Glutamatergic neuron (in vitro differentiated cells): ENCODE measurements around the gene POLR1B. TPM values are rescaled to one million over a fixed set of nuclear protein-coding genes. Genes with fewer than 3 reads are reported as not detected.
"Not testable (repeated sequence)": the region's sequence is repeated elsewhere in the genome, so short reads cannot be mapped to it uniquely, and the experiment has no call there.

Experiments used
- DNase-seq: peaks from one replicate; pipeline ENCODE4 v3.0.0; 2022
- H3K27ac Mint-ChIP-seq: one replicate; pipeline ENCODE4 v1.8.0; 2020; ENCODE audit warnings: mild to moderate bottlenecking, mixed read lengths, inconsistent platforms; ENCODE audit not compliant: unreplicated experiment
- H3K27me3 Mint-ChIP-seq: one replicate; pipeline ENCODE4 v1.8.0; 2020; ENCODE audit warnings: mild to moderate bottlenecking, moderate library complexity, mixed read lengths, inconsistent platforms; ENCODE audit not compliant: unreplicated experiment
- H3K36me3 Mint-ChIP-seq: one replicate; pipeline ENCODE4 v1.8.0; 2020; ENCODE audit warnings: mild to moderate bottlenecking, mixed read lengths, inconsistent platforms; ENCODE audit not compliant: unreplicated experiment
- H3K4me1 Mint-ChIP-seq: one replicate; pipeline ENCODE4 v1.8.0; 2020; ENCODE audit warnings: mild to moderate bottlenecking, low read depth, mixed read lengths, inconsistent platforms; ENCODE audit not compliant: unreplicated experiment
- H3K4me3 Mint-ChIP-seq: one replicate; pipeline ENCODE4 v1.8.0; 2020; ENCODE audit warnings: mild to moderate bottlenecking, mixed read lengths, inconsistent platforms; ENCODE audit not compliant: unreplicated experiment
- H3K9me3 Mint-ChIP-seq: one replicate; pipeline ENCODE4 v1.8.0; 2020; ENCODE audit warnings: mild to moderate bottlenecking, moderate library complexity, mixed read lengths, inconsistent platforms; ENCODE audit not compliant: unreplicated experiment
- total RNA-seq: library from RNA; stranded (reverse); fragmentation: NEBNext Ultra II Directional; extraction: Animal tissue kit (Norgen Biotek cat#: 25700); gene quantifications from one replicate; pipeline ENCODE4 v1.2.1, GENCODE V29; 2021; ENCODE audit not compliant: unreplicated experiment
- TF ChIP-seq, protein P1 (sequence below): fragments of 200-600 bp; sonication (generic); IDR thresholded peaks from one replicate; pipeline ENCODE4 v1.5.0; 2021; ENCODE audit not compliant: partially characterized antibody, unreplicated experiment

Gene POLR1B
- total RNA-seq, 1 donor from 2014 or later: 13.9 TPM

- not testable (repeated sequence) for H3K9me3 Mint-ChIP-seq, H3K4me1 Mint-ChIP-seq, H3K27ac Mint-ChIP-seq
These were observed 41.3 kb upstream of the POLR1B start for GRCh38 chr2:112500850-112501484.

GRCh38 chr2:112509239-112509998, 32.8 kb upstream of the POLR1B start:
- peak overlapping the region; percentile 48 for H3K27ac Mint-ChIP-seq
- not testable (repeated sequence) for H3K9me3 Mint-ChIP-seq, H3K4me1 Mint-ChIP-seq, H3K36me3 Mint-ChIP-seq, H3K27me3 Mint-ChIP-seq, H3K4me3 Mint-ChIP-seq
- peak; percentile 34 for DNase-seq

More at GRCh38 chr2:112500850-112501484, 41.3 kb upstream of the POLR1B start:
- not testable (repeated sequence) for H3K4me3 Mint-ChIP-seq, H3K27me3 Mint-ChIP-seq
- TF ChIP-seq, protein P1, sequence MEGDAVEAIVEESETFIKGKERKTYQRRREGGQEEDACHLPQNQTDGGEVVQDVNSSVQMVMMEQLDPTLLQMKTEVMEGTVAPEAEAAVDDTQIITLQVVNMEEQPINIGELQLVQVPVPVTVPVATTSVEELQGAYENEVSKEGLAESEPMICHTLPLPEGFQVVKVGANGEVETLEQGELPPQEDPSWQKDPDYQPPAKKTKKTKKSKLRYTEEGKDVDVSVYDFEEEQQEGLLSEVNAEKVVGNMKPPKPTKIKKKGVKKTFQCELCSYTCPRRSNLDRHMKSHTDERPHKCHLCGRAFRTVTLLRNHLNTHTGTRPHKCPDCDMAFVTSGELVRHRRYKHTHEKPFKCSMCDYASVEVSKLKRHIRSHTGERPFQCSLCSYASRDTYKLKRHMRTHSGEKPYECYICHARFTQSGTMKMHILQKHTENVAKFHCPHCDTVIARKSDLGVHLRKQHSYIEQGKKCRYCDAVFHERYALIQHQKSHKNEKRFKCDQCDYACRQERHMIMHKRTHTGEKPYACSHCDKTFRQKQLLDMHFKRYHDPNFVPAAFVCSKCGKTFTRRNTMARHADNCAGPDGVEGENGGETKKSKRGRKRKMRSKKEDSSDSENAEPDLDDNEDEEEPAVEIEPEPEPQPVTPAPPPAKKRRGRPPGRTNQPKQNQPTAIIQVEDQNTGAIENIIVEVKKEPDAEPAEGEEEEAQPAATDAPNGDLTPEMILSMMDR: peak; percentile 40
- peaks cover 14% of the 10 kb centered on the region for H3K36me3 Mint-ChIP-seq
- DNase-seq: peak; percentile 55

DNA sequence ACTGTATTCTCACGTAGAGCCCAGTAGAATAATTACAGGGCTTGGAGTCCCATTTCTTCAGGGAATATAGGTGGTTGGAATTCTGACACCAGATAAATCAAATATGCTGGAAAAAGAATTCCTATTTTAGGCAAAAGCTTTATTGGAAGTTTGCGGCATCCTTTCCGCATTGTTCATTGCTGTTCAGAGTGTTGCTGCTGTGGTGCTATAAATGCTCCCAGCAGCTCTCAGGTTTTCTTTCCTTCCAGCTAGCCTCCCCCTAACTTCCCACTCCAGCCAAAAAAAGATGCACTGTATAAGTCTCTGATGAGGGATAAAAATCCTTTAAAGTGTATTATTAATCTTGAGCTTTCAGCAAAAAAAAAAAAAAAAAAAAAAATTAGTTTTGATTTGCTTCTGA, 25.5 kb upstream of the POLR1B start:
- DNase-seq: no peak
- Mint-ChIP-seq H3K27me3 (no peaks in the 10 kb centered on the region), H3K4me1 (no peaks in the 10 kb centered on the region), H3K4me3 (no peak overlapping the region), H3K27ac (no peak overlapping the region), H3K36me3 (peaks cover 7% of the 10 kb centered on the region), H3K9me3 (peaks cover 1% of the 10 kb centered on the region)
- TF ChIP-seq, protein P1: no peak

DNA sequence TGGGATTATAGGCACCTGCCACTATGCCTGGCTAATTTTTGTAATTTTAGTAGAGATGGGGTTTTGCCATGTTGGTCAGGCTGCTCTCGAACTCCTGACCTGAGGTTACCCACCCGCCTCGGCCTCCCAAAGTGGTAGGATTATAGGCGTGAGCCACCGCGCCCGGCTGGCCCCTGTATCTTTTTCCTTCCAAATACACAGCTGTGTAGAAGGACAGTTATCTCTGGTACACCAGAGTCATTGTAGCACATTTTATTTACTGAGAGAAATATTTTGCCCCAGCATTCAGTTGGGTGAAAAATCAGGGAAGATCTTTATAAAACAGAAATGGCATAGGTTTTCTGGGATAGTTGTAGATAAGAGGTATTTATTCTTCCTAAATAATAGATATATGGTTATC, 23.5 kb upstream of the POLR1B start:
- Mint-ChIP-seq H3K36me3 (peaks cover 23% of the 10 kb centered on the region), H3K27me3 (peaks cover 6% of the 10 kb centered on the region), H3K4me1 (no peaks in the 10 kb centered on the region), H3K4me3 (no peak overlapping the region), H3K27ac (no peak overlapping the region), H3K9me3 (peaks cover 5% of the 10 kb centered on the region)
- TF ChIP-seq, protein P1: no peak
- no peak for DNase-seq

DNA sequence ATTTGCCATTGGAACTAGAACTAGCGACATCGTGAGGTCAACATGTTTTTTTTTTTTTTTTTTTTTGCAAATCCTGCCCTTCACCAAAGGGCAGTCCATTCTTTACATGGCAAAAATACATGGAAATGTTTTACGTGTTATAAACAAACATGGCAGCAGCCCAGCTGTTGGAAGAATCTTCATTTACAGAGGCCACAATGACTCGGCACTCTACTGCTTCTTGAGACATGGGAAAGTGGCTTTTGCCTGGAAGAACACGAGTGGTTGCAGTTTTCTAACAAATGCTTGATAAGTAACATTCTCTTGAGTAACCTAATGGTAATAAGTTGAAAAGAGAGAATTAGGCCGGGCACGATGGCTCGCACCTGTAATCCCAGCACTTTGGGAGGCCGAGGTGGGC, 22.8 kb upstream of the POLR1B start:
- no peak for DNase-seq
- peaks cover 23% of the 10 kb centered on the region for H3K36me3 Mint-ChIP-seq
- H3K27me3 Mint-ChIP-seq: peaks cover 6% of the 10 kb centered on the region
- no peaks in the 10 kb centered on the region for H3K4me1 Mint-ChIP-seq
- H3K4me3 Mint-ChIP-seq: no peak overlapping the region
- no peak overlapping the region for H3K27ac Mint-ChIP-seq
- TF ChIP-seq, protein P1: no peak
- H3K9me3 Mint-ChIP-seq: peaks cover 7% of the 10 kb centered on the region
